GM12892 (cell line): ENCODE measurements around the gene FASLG.

ENCODE experiments used
- POLR2A ChIP-seq: IDR thresholded peaks from 2 replicates; pipeline ENCODE4 v1.6.1; 2011; ENCODE audit warnings: low read depth, low read length, control low read depth
- POLR2AphosphoS5 ChIP-seq: IDR thresholded peaks from 2 replicates; pipeline ENCODE4 v1.6.1; 2011; ENCODE audit warnings: low read depth, low read length, control low read depth
- TAF1 ChIP-seq: IDR thresholded peaks from 2 replicates; pipeline ENCODE4 v1.6.1; 2011; ENCODE audit warnings: low read depth, mild to moderate bottlenecking, control low read depth, low read length, borderline replicate concordance

DNA sequence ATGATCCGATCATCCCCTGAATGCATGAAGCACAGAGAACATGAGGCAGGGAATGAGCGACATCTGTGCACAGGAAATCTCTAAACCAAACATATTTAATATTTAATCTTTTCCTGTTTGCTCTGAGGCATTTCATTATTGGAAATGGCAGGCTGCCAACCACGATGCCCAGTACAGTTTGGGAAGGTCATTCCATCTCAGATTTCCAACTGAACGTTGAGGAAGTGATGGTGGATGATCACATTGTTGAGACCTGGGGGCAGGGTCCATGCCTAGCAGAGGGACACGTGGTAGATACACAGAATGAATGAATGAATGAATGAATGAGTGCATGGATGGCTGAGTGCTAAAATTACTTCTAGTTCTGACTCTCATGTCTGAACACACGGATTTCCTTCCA lies 15.9 kb upstream of the FASLG start:
- no peak for TF ChIP-seq POLR2A
- TF ChIP-seq POLR2AphosphoS5, result no peak
- no peak for TF ChIP-seq TAF1
